ENCODE results near the gene RBKS.

DNA sequence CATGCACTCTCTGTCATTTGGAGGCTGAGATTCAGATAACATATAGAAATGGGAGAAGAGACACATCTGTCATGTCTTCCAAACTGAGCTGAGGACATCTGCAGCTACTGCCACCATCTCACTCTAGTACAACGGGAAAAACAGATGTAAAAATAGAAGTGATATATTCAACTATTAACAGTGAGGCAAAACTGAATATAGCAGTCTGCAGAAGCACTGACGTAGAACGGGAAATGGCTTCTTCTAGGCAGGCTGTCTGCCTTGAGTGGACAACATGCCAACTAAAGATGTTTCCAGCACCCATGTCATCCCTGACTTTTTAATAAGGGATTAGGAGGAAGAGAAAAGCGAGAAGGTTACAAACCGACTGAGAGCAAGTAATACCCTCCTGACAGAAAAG, 67.1 kb downstream of the RBKS start:
- TF ChIP-seq, protein P1, sequence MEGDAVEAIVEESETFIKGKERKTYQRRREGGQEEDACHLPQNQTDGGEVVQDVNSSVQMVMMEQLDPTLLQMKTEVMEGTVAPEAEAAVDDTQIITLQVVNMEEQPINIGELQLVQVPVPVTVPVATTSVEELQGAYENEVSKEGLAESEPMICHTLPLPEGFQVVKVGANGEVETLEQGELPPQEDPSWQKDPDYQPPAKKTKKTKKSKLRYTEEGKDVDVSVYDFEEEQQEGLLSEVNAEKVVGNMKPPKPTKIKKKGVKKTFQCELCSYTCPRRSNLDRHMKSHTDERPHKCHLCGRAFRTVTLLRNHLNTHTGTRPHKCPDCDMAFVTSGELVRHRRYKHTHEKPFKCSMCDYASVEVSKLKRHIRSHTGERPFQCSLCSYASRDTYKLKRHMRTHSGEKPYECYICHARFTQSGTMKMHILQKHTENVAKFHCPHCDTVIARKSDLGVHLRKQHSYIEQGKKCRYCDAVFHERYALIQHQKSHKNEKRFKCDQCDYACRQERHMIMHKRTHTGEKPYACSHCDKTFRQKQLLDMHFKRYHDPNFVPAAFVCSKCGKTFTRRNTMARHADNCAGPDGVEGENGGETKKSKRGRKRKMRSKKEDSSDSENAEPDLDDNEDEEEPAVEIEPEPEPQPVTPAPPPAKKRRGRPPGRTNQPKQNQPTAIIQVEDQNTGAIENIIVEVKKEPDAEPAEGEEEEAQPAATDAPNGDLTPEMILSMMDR (IDR thresholded peaks at IDR 0.05), result no peak
- no peak for TF ChIP-seq EP300 (IDR thresholded peaks at IDR 0.05; ENCODE audit: low read depth)
- TF ChIP-seq POLR2A (IDR thresholded peaks at IDR 0.05), result no peak
- TF ChIP-seq POLR2AphosphoS5 (IDR thresholded peaks at IDR 0.05), result no peak
